GM21786 (cell line): ENCODE results near the gene ARHGEF9.

Experiments used
- ATAC-seq: cut with Tn5 transposase; IDR thresholded peaks from one replicate; pipeline ENCODE4 v1.9.1; 2021; ENCODE audit not compliant: unreplicated experiment

ARHGEF9 gene

DNA sequence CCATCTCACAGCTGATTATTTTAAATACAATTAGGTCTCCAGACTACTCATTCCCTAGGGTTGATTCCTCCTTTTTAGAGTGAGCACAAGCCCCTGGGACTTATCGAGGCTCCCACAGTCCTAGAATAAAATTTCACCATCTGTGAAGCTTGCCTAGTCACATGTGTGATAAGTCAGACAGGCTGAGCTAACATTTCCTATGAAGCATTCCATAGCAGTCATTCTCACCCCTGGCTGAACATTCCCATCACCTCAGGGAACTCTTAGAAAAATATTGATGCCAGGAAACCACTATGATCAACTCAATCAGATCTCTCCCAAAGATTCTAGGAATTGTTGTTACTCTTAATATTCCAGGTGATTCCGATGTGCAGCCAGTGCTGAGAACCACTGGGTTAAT lies 37.7 kb downstream of the ARHGEF9 start:
- ATAC-seq, result no peak

DNA sequence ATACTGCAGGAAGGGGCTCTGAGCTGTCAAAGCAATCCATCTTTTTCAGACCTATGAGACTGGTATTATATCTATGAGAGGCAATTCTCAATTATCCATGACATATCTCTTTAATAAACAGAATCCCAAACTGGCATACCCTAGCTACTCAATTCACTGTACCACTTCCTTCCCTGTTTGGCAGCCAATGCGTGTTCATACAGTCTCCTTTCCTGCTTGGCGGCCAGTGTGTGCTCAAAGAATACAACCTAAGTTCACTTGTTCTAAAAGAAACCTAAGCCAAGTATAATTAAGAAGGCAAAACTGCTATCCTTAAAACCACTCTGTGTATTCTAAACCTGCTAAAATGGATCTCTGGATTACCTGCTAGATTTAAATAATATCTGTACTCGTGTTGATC lies 38.3 kb downstream of the ARHGEF9 start:
- ATAC-seq, result no peak

GRCh38 chrX:63746278-63746677 lies 38.7 kb downstream of the ARHGEF9 start:
- peak; percentile 82 for ATAC-seq

- no peak for ATAC-seq
Measured at GRCh38 chrX:63744850-63745394, 40.1 kb downstream of the ARHGEF9 start.

DNA sequence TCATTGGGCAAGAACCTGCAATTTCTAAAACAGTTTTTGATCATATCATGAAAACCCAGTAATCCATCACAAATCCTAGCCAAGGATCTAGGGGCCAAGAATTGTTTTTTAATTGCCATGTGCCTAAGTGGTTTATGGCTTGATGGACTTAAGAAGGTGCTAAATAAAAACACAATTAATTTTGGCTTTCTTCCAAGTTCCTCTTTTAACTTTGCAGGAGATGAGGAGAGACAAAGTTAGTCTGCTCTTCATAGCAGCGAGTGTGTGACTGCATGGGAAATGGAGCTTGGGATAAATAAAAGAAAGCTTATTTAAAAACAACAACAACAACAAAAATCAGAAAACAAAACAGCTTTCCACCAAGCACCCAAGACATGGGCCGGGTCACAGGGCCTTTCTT lies 41.4 kb downstream of the ARHGEF9 start:
- ATAC-seq, result no peak

DNA sequence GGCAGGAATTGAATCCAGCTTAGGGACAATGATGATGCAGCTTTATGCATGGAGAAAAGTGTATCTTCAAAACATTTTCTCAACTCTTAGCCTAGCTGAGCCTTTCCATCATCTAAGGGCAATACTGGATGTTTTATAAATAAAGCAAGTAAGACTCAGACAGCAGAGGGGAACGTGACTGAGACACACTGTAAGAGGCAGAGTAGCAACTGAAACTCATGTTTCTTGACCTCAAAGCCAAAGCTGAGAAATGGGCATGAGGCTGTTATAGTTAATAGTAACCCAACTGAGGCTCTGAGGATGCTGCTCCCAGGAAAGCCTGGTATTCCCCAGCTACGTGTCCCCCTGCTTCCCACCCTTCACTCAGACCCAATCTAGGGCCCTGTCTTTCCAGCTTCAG lies 44.6 kb downstream of the ARHGEF9 start:
- peak; percentile 66 for ATAC-seq

GRCh38 chrX:63739885-63740284 lies 45.1 kb downstream of the ARHGEF9 start:
- ATAC-seq, result no peak

- no peak for ATAC-seq
Measured at GRCh38 chrX:63738696-63739095, 46.3 kb downstream of the ARHGEF9 start.

- ATAC-seq, result no peak
Measured at GRCh38 chrX:63737131-63737921, 47.7 kb downstream of the ARHGEF9 start.

DNA sequence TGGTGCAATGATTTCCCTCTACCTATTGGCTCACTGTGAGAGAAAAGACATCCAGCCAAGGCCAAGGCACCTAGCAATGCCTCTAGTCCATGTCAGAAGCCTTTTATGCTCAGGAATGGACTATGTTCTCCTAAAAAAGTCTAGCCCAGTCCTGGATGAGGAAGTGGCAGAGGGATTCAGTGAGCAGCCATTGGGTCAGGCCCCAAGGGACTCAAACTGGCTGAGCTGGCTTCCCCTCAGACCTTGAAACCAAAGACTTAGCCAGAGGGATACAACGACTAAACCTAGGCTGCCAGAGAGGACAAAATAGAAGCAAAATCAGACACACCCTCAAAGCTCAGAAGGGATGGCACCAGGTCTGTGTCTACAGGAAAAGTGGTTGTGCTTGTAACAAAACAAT lies 49.1 kb downstream of the ARHGEF9 start:
- ATAC-seq, result no peak

DNA sequence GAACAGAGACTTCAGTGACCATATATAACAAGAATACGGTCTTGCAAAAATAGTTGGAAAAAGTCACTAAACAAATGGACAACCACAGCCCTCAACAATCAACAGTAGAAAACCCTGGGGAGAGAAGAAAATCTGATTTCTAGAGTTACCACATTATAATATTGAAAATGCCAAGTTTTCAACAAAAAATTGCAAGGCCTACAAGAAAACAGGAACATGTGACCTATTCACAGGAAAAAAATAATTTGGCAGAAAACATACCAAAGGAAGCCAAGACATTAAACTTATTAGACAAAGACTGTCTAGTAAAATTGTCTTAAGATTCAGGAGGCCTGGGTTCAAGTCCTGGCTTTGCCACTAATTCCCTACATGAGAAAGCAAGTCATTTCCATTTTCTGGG lies 64.7 kb downstream of the ARHGEF9 start:
- ATAC-seq, result no peak

DNA sequence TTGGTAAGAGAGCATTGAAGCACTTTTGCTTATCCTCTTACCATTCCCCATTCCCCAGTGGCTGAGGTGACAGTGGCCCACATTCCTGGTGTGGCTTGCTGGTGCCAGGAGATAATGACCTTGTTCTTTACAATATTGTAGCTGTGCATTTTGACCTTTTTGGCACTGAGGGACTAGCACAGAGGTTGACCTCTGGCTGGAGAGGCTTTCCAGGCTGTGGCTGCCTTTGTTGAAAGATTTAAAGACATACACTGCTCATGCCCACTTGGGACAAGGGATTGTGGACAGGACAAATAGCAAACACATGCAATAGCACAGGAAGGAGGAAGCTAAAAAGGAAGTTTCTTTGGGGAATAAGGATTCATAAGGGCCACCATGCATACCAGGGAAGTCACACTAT lies 65.4 kb downstream of the ARHGEF9 start:
- ATAC-seq, result no peak

DNA sequence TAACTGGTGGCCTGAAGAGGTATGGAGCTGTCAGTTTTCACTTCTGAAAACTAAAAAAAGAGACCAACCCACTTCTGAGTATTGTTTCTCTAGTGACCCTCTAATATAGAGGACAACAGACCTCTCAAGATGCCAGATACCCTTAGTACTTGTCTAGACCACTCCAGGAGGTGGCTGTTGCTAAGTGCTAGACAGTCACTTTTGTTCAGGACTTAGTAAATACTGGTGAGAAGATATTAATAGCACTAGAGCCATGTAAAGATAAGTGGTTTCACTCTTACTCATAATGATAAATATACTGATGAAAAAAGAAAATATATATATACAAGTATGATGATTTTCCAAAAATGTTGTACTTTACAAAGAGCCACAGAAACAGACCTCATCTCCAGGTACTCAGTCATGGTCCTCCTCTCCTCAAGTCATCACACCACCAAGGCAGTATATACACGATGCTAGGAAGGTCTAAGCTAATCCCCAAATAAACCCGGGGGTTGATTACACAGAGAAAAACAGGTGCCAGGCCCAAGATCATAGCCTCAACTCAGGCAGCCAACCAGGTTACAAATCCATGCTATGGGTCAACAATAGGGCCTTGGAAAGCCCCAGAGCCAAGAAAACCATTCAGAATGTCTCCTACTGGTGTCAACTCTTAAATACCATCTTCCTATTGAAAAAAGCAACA lies 66.9 kb downstream of the ARHGEF9 start:
- peak; percentile 90 for ATAC-seq

GRCh38 chrX:63713526-63713925 lies 71.5 kb downstream of the ARHGEF9 start:
- ATAC-seq, result no peak

GRCh38 chrX:63708801-63709200 lies 76.2 kb downstream of the ARHGEF9 start:
- ATAC-seq, result no peak

GRCh38 chrX:63702556-63702955 lies 82.5 kb downstream of the ARHGEF9 start:
- ATAC-seq, result no peak

DNA sequence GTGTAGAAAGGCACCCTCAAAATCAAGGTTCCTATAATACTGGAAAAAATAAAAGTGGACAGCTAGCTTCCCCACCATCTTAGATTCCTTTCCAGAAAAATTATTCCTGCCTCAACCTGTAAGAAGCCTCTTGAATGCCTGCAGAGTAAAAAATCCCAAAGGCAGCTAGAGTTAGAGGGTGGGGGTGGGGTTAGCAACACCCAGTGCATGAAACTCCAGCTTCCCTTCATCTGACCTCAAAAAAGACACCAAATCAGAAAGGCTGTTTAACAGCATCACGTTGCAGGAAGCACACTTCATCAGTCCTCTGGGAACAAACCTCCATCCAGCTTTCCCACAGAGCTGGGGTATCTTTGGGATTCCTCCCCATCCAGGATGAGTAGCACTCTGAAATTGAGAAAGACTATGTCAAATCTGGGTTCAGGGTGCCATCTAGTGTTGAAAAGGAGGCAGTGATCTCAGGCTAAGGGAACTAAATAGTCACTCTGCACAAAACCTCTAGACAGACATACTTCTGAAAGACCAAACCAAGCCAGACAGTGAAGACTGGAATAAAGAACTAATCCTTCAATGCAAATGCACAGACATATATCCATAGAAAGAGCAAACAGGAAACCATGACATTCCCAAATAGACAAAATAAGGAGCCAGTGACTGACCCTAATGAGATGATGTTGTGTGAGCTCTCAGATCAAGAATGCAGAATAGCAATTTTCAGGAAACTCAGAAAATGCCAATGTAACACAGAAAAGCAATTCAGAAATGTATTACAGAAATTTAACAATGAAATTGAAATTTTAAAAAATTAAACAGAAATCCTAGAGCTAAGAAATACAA lies 97.9 kb downstream of the ARHGEF9 start:
- ATAC-seq, result peak; percentile 86

DNA sequence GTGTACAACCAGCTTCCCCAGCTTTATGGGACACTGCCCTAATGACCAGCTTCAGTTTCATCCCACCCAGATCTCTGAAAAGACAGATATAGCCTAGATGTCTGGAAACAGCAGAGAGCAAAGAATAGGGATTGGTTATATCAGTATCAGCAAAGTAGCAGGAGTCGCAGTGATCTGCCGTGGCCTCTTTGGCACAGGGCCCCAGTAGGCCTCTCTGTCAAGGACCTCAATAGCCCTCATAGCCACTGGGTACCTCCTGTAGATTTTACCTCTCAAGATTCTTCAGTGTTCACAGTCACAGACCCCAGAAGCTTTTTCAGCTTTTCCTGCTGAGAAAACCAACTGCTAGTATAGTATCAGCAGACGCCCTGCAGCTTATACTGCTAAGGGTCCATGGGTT lies 104.6 kb downstream of the ARHGEF9 start:
- no peak for ATAC-seq

DNA sequence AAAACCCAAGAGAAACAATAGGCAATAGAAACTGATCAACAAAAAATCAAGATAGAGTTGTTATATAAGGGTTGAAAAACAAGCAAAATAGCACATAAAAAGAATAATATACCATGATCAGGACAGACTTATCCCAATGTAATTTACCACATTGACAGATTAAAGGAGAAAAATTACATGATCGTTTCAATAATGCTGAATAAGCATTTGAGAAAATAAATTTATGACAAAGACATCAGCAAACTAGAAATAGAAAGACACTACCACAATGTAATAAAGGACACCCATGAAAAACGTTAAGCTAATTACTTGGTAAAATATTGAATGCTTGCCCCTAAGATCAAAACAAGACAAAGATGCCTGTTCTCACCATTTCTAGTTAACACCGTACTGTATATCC lies 105.6 kb downstream of the ARHGEF9 start:
- no peak for ATAC-seq

DNA sequence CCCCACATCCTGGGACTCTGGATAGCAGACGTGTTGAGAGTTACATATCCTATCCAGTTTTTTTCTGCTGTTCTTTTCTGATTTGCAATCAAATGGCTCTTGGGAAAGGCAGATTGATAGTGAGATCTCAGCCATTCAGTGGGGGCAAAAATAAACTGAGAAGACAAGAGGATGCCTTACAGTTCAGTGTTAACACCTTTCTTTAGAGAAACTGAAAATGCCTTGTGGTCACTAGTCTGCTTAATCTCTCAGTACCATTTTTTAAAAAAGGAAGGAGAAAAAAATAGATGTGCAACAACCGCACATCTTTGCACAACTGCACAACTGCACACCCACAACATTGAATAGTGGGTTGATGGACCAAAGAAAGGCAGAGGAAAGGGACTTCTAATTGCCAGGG lies 109.3 kb downstream of the ARHGEF9 start:
- no peak for ATAC-seq

GRCh38 chrX:63673896-63674295 lies 111.1 kb downstream of the ARHGEF9 start:
- ATAC-seq, result no peak
